GM18909 (cell line): Measurements from ENCODE around the gene RIC3.

Experiments
- ATAC-seq: cut with Tn5 transposase; IDR thresholded peaks from one replicate; pipeline ENCODE4 v1.9.1; 2021; ENCODE audit warnings: mild to moderate bottlenecking; ENCODE audit not compliant: unreplicated experiment, poor library complexity

RIC3 gene

DNA sequence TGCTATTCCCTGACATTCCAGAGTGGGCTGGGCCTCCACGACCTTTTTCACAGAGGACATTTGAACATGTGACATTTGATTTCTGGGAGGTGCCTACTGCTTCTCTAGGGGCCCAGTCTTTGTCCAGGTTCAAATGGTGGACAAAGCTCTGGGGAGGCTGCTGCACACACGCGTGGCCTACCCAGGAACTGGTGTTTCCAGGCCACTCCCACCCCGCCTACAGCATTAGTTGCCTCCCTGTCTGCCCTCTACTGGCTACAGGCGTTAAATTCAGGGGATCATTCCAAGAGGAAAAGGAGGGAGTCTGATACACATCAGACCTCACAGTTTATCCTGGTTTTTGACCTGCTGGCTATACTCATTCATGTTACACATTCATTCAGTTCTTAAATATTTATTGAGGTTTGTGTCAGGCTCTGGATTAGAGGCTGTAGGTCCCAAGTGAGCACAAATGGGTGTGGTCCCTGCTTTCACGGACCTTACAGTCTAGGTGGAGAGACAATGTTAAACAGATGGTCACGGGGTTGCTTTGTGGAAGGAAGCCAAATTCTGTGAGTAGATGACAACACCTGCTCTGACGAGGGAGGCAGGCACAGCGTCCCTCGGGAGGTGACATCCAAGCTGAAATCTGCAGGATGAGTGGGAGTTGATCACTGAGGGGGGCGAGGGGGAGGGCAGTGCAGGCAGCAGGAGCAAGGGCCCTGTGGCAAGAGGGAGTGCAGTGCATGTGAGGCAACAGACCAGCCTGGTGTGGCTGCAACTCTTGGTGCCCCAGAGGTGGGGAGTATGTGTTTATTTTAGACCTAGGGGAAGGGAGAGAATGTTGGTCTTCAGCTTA is 76.0 kb downstream of the RIC3 start:
- ATAC-seq = peak; percentile 71

DNA sequence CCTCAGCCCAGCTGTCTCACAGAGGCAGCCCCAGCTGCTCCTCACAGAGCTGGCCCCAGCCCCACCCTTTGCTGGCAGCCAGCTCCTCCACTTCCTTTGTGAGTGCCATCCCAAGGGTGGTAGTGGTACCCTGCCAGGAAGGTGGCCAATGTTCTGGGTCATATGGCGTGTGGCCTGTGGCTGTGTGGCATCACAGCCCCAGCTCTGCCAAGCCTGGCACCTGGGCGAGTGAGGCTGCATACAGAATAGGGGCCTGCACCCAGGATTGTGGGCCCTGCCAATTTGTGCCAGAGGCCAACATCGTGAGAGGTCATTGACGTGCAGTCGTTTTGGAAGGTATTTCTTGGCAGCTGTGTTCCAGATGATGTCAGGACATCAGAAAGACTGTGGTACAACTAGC is 77.1 kb downstream of the RIC3 start:
- no peak for ATAC-seq

DNA sequence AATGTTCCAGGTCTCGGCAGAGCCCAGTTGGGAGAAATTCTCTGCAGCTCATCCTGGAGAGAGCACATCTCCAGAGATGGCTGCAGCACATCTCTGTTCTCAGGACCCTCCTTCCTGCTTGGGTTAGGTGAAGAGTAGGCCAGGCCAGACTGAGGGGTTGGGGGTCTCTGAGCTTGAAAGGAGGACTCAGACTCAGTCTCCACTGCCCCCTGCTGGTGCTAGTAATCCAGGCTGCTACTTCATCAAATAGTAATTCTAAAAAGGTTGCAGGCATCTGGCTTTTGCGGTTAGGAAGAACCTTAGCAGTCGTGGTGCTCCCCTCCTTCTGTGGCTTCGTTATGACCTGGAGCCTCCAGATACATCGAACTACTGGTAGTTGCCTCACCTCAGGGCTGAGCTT is 78.1 kb downstream of the RIC3 start:
- no peak for ATAC-seq

DNA sequence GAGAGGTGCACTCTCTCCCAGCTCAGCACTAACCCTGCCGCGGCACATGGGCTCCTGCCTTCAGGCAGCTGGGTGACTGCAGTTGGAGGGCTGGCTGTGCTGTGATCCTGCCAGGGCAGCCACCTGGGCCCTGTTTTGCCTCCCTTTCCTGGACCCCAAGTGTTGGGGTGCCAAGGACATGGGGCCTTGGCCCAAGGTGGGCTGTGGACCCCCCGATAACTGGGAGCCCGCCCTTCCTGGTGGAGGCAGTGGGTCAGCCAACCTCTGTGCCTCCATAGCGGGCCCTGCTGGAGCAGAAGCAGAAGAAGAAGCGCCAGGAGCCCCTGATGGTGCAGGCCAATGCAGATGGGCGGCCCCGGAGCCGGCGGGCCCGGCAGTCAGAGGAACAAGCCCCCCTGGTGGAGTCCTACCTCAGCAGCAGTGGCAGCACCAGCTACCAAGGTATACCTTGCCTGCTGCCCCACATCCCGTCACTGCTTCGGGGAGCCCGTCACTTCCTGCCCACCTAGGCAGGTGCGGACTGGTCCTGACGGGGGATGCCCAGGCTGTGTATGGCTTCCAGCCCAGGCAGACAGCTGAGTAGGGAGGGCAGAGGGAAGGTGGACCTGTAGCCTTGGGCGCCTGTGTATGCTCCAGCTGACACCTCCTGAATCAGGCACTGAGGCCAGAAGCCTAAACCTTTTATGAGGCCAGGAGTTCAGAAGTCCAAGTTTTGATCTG is 78.9 kb downstream of the RIC3 start:
- ATAC-seq = no peak

DNA sequence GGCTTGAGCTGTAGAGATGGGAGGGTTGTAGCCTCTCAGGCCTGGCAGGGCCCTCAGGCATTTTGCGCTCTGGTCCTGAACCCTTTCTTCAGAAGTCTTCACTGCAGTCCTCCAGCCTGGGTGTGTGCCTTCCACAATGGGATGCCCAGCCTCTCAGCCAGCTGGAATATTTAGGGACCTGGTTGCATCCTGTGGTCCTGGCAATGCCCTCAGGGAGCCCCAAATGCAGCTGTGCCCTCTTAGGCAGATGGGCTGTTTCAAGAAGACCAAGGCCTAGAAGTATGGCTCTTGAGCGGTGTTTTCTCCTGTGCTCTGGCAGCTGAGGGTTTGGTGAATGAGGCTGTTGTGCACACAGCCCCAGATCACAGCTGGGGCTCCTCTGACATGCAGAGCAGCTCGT is 81.1 kb downstream of the RIC3 start:
- ATAC-seq = no peak

DNA sequence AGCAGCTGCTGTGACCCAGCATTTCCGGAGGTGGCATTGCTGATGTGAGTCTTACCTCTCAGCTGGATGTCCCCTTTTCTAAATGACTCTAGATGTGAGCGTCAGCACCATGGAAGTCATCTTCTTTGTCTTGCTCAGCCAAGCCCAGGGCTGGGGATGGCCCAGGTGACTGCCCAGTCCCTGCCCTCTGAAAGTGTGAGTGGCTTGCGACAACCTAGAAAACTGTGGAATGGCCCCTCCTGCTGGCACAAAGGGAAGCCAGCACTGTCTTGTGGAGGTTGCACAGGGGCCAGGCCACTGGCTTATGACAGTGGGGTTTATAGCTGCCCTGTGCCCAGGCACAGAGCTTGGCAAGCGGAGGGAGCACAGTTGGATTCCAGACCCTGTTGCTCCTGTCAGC is 81.6 kb downstream of the RIC3 start:
- no peak for ATAC-seq

DNA sequence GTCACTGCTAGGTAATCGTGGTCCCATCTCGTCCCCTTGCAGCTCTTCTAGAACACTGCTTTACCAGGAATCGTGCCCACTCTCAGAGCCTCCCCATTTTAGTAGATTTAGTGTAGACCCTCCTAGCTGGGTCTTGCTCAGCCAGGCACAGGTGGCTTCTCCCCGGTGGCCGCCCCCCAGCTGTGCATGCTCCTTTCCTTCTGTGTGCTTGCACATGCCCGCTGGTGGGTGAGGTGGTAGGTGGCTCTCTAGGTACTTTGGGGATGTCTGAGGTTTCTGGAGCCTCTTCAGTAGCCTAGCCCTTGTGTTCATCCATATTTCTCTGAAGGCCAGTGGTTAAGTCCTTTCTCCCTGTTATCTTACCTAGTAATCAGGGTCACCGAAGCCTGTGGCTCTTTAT is 82.3 kb downstream of the RIC3 start:
- ATAC-seq = no peak

DNA sequence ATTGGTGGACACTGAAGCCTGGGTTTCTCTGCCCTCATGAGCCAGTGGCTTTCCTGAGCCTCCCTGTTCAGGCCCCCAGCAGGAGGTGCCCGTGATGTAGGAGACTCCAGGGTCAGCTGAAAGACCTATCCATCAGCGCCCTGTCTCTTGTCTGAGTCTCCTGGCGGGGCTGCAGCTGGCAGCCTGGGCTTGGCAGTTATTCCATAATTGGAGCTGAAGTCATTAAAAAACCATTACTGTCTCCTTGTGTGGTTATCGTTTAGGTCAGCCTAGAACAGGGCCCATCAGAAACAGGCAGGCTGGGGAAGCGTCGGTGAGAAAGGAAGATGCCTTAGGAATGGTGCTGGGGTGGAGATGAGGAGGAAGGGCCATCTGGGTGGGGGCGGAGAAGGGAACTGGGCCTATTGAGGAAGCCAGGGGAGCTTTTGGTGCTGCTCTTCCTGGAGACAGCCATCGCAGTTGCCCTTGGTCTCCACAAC is 82.8 kb downstream of the RIC3 start:
- no peak for ATAC-seq

DNA sequence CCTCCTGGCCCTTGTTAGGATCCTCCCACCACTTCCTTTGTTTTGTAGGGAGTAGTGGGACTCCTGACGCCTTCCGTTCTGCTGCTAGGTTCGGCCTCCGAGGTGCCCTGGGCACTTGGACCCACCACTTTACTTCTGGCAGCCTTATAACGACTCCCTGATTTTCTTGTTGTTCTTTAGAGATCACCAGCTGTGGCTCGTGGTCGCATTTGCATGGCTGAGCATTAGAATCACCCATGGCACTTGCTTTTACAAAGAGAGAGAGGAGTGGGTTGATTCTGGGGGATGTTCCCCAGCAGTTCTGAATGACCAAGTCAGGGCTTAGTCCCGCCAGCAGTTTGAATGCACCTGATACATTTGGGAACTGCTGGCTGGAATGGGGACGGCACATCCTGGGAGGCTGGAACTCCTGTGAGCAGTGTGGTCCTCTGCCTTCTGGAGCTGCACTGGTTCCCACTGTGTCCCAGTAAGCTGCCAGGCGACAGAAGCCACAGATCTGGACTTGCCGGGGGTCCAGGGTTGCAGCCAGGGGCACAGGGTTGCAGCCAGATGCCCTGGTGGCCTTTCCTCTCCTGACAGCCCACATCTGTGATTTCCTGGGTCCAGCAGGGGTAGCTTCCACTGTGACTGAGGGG is 83.7 kb downstream of the RIC3 start:
- ATAC-seq = no peak

DNA sequence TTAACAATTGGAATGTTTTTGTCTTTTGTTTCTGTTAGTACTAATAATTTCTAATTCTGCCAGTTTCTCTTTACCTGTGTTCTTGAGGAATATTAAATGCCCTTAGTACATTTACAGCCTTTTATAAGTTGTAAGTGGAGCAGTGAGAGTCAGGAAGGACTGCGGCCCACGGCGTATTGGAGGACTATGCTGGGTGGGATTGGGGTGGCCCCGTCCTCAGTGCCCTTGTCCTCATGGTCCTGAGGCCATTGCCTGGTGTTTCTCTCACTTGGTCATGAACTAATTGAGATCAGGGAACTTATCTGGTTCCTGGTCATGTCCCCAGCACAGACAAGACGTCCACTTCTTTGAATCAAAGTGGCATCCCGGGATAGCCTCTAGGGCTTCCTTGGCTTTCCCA is 84.5 kb downstream of the RIC3 start:
- ATAC-seq = no peak

DNA sequence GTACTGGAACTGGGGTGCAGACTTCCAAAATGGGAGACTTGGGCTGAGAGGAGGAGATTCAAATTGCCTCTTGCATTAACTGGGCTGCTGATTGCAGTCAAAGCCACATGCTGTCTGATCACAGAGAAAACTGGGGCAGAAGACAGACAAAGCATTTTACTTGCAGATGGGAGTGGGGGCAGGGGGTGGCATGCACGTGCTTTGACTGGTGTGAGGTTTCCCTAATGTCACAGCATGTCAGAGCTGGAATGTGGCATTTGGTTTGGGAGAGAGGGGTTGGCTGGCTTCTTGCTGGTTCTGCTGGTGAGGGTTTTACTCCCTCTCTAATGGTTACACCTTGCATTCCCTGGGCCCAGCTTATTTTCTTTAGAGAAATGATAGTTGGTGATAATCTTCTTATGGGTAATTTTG is 84.9 kb downstream of the RIC3 start:
- ATAC-seq = no peak

DNA sequence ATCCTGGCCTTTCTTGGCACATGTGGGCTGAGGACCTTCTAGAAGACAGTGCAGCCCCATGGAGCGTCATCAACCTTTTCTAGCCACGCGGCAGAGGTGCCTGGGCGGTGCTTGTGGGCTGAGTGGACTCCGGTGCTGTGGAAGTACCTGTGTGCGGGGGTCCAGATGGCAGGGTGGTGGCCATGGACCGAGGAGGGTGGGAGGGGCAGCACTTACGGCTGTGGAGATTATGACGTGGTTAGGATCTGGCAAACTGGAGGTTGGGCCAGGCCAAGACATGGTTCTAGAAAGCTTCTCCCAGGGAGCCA is 85.8 kb downstream of the RIC3 start:
- no peak for ATAC-seq

DNA sequence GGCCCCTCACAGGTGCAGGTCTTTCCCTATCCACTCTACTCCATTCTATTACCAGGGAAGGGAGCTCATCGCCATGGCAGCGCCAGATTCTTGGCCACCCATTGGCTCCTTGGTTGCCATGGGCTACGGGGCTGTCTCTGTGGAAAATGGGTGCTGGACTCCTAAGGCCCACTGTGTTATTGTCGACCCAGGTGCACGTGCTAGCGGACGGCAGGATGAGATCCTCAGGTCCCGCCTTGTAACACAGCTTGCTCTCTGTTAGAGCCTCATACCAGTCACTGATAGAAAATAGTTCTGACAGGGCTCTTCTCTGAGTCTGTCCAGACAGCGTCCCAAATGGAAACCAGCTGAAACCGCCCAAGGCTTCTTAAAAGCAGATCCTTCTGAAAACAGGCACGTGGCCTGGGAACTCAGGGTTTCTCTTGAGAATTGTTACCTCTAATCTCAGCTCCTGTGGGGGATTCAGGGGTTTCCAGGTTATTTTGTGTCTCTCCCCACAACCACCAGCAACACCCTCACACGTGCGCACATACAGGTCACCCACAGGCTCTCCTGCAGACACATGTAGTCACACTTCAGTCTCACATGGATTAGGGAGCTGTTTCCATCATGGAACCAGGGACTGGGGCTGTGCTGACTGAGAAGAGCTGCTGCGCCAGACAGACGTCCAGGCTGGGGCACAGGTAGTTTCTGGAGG is 86.3 kb downstream of the RIC3 start:
- ATAC-seq = no peak

DNA sequence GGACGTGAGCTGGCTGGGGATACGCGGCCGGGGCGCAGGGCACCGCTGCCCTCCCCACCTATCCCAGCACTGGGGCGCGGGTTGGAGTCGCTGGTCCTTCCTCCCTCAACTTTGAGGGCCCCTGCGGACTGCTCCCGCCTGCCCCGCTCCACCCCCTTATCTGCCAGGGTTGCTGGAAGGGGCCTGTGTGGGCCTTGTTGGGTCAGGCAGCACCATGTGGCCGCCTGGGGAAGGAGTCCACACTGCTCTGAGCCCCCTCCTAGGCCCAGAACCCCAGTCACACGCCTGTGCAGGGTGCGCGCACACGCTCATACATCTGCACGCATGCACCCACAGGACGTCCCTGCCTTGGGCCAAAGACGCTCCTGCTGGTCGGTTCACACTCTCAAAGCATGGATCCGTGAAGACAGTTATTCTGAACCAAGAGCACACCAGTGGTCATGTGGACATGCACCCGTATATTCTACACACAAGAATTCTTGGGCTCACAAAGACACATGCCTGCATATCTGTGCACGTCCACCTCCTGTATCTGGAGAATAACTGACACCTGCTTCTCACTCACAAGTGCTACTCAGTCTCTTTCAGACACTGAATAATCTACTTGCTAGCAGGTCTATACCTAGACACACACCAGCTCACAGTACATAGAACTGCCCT is 87.1 kb downstream of the RIC3 start:
- no peak for ATAC-seq

DNA sequence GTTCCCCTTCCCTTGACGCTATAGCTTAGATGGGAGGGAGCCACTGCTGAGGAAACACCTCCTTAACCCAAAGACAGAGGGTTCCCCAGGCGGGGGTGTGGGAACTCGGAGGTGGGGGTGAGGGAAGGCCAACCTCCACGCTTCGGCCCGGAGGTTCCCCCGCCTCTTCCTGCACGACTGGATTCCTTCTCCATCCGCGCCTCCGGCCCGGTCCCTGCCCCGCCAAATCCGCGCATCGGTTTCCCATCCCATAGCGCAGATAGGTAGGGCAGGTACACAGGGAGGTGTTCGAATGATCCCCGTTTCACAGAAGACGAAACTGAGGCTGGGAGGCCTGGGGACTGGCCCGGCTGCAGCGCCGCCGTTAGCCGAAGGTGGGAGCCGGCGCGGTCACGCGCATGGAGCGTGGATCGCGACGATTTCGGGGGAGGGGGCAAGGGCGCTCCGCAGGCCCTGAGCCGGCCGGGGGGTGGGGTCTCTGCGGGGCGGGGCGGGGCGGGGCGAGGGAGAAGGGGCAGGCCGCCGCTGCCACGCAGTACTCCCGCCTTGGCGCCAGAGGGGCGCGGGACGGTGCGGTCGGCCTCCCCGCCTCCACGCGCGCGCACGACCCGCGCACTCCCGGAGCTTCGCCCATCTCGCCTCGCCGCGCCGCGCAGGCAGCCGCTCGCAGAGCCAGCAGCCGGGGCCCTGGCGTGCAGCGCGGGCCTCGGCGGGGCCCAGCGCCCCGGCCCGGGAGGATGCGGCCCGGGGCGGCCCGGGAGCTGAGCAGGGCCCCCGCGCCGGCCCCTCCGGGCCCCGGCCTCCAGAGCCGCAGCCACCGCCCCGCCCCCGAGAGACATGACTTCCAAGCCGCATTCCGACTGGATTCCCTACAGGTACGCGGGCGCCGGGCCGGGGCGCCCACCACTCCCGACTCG is 87.9 kb downstream of the RIC3 start, which contains the start of gene TUB:
TUB (plus strand) TSS at position 538 of the 917 bp plus-strand sequence; CDS start at position 838, 300 bp downstream.
- no peak for ATAC-seq

DNA sequence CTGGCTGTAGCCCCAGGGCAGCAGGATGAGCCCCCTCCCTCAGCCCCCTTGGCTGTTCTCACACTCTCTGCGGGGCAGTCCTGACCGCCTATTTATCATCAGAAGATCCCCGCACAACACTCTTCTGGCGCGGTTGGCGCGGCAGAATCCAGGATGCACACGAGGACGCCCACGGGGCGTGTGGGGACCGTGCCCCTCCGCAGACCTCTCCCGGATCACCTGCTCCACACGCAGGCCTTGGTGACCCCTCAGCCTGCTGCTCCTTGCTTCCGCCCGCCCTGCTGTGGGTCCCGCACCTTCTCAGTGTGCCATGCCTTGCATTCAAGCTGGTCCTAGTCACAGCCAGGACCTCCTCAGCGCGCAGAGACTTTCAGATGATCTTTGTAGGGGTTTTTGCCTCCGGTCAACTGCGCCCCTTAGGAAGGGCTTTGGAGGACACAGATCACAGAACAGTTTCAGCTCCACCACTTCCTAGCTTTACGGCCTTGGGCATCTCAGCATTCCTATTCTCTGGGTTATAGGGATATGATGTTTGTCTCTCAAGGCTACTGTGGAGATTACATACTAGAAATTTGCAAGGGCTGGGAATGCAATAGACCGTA is 88.7 kb downstream of the RIC3 start:
- no peak for ATAC-seq

DNA sequence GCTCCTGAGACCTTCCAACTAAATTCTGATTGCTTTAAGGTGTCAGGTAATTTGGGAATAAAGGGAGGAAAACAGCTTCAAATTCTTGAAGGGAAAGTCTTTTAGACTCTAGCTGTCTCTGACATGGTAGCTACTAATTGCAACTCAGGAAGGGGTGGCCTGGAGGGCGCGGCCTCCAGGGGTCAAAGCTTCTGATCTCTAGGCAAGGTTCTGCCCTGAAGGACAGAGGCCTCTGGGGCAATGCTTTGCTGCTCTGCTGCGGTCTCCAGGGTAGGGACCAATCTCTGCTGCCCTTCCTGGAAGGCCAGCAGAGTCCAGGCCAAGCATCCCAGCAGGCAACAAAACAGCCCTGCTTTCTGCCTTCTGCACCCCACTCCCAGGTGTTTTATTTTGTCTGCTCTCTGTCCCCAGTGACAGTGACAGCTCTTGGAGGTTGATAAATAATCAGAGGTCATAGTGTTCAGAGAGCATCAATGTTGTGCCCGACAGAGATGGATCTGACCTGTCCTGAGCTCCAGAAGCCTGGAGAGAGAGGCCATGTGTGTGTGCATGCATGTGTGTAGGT is 89.6 kb downstream of the RIC3 start:
- ATAC-seq = no peak

DNA sequence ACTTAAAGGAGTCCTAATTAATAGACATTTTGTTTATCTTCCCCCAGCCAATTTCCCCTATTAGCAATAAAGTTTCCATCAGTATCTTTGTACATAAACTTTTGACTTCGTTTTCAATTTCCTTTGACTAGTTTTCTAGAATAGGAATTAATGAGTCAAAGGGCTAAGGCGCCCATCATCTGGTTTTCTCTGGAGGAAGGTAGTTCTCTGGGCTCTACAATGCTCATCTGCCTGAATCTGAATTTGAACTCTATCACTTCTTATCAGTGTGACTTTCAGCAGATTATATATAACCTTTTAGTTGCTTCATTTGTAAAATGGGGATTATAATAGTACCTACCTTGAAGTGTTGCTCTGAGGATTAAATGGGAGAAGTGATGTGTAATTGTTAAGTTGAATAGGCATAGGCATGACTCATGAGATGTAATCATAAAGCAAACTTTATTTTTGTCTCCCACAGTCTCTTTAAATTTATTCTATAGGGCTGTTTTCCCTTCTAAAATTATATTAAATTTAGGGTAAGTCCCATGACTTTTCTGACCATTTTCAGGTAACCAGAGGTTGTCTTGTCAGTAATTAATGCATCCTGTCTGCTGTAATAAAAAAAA is 93.6 kb downstream of the RIC3 start:
- no peak for ATAC-seq
